H1 (cell line): ENCODE results near the gene TAS2R19. TPM values are rescaled to one million over a fixed set of nuclear protein-coding genes. Genes with fewer than 3 reads are reported as not detected.

Experiments
- CTCF ChIA-PET: fragments of 300-600 bp; sonication (Branson Sonifier 250); formaldehyde crosslinking; loops from one replicate; lab custom pipeline; 2021; ENCODE audit not compliant: partially characterized antibody; lab: Charles Lee
- POLR2A ChIA-PET: fragments of 300-600 bp; sonication (Branson Sonifier 250); formaldehyde crosslinking; loops from one replicate; lab custom pipeline; 2021; ENCODE audit warnings: inconsistent platforms; ENCODE audit not compliant: partially characterized antibody; lab: Charles Lee
- DNase-seq, 2 experiments: peaks; one replicate each; pipeline versions ENCODE4 v3.0.0 to v3.0.0-alpha.2; 2010 to 2022; ENCODE audit warnings: low spot score in 2 of 2, low read depth in 1 of 2, mixed read lengths in 1 of 2
- FAIRE-seq: peaks from 2 replicates; lab custom pipeline; 2011; peaks lifted over from hg19 to GRCh38; lab: Jason Lieb, UNC
- H2AFZ ChIP-seq: 2 replicates; pipeline ENCODE4 v1.8.1; 2012; ENCODE audit warnings: low read length, inconsistent platforms
- H2AK5ac ChIP-seq: 2 replicates; pipeline ENCODE4 v1.6.1; 2013; ENCODE audit warnings: low read depth, low read length
- H2BK120ac ChIP-seq: replicated peaks from 2 replicates; pipeline ENCODE3; 2013; ENCODE audit warnings: low read depth, low read length, inconsistent platforms
- H2BK12ac ChIP-seq: 2 replicates; pipeline ENCODE4 v1.6.1; 2013; ENCODE audit warnings: low read depth, low read length
- H2BK15ac ChIP-seq: 2 replicates; pipeline ENCODE4 v1.6.1; 2013; ENCODE audit warnings: low read length
- H2BK20ac ChIP-seq: 2 replicates; pipeline ENCODE4 v1.6.1; 2013; ENCODE audit warnings: low read length
- H2BK5ac ChIP-seq: 2 replicates; pipeline ENCODE4 v1.6.1; 2013; ENCODE audit warnings: low read depth, low read length
- H3K14ac ChIP-seq: 2 replicates; pipeline ENCODE4 v1.6.1; 2013; ENCODE audit warnings: inconsistent platforms; ENCODE audit not compliant: insufficient read length
- H3K18ac ChIP-seq: 2 replicates; pipeline ENCODE4 v1.6.1; 2013; ENCODE audit warnings: low read length; ENCODE audit errors: extremely low read depth
- H3K23ac ChIP-seq: 2 replicates; pipeline ENCODE4 v1.6.1; 2013; ENCODE audit warnings: inconsistent platforms; ENCODE audit not compliant: insufficient read length
- H3K23me2 ChIP-seq: 2 replicates; pipeline ENCODE4 v1.6.1; 2013; ENCODE audit warnings: low read depth, low read length
- H3K27ac ChIP-seq: 2 replicates; pipeline ENCODE4 v1.6.1; 2011; ENCODE audit warnings: low read depth, low read length, inconsistent platforms
- H3K27me3 ChIP-seq, 4 experiments: replicated peaks in 1 of 4; 1 replicate in 1 of 4; 2 replicates in 3 of 4; pipeline versions ENCODE4 v1.6.1 to v1.8.1; 2011 to 2013; ENCODE audit warnings: low read length in 3 of 4, mild to moderate bottlenecking in 3 of 4, inconsistent platforms in 2 of 4, mixed read lengths in 2 of 4, moderate library complexity in 1 of 4; ENCODE audit not compliant: control insufficient read depth in 3 of 4, insufficient read depth in 3 of 4; ENCODE audit errors: extremely low read depth in 1 of 4
- H3K36me3 ChIP-seq, 4 experiments: 2 replicates each; pipeline versions ENCODE4 v1.6.1 to v1.8.1; 2011 to 2013; ENCODE audit warnings: mild to moderate bottlenecking in 4 of 4, low read length in 3 of 4, moderate library complexity in 2 of 4, control low read depth in 1 of 4, inconsistent platforms in 1 of 4; ENCODE audit not compliant: insufficient read depth in 4 of 4, control insufficient read depth in 2 of 4
- H3K4ac ChIP-seq: replicated peaks from 2 replicates; pipeline ENCODE3; 2013; ENCODE audit warnings: low read length, low read depth, mixed read lengths, inconsistent platforms; ENCODE audit not compliant: insufficient read length
- H3K4me1 ChIP-seq, 4 experiments: replicated peaks in 1 of 4; 1 replicate in 1 of 4; 2 replicates in 3 of 4; pipeline versions ENCODE4 v1.6.1 to v1.8.1; 2011 to 2013; ENCODE audit warnings: low read length in 3 of 4, inconsistent platforms in 2 of 4, mixed read lengths in 1 of 4; ENCODE audit not compliant: insufficient read depth in 4 of 4, control insufficient read depth in 3 of 4
- H3K4me2 ChIP-seq, 2 experiments: 2 replicates each; pipeline versions ENCODE4 v1.6.1 to v1.8.1; 2011 to 2013; ENCODE audit warnings: low read depth in 2 of 2, low read length in 2 of 2, control low read depth in 1 of 2, inconsistent platforms in 1 of 2, mild to moderate bottlenecking in 1 of 2; ENCODE audit not compliant: insufficient read depth in 1 of 2
- H3K4me3 ChIP-seq, 4 experiments: fragments of 200-600, 300-600 bp in 1 of 4; sonication (generic), shearing (Covaris generic), sonication (Bioruptor Twin) in 1 of 4; 2 replicates each; pipeline versions ENCODE4 v1.5.1 to v1.8.1; 2011 to 2016; ENCODE audit warnings: low read length in 4 of 4, low read depth in 3 of 4, control low read depth in 2 of 4, inconsistent platforms in 2 of 4, mild to moderate bottlenecking in 2 of 4, mixed read lengths in 1 of 4, moderate library complexity in 1 of 4; ENCODE audit not compliant: insufficient read depth in 2 of 4; ENCODE audit errors: extremely low read depth in 1 of 4
- H3K56ac ChIP-seq: replicated peaks from 2 replicates; pipeline ENCODE3; 2013; ENCODE audit warnings: low read depth, mild to moderate bottlenecking, mixed read lengths, low read length, inconsistent platforms; ENCODE audit not compliant: insufficient read length
- H3K79me1 ChIP-seq: 2 replicates; pipeline ENCODE4 v1.6.1; 2013; ENCODE audit warnings: low read depth, low read length, control low read depth
- H3K79me2 ChIP-seq, 2 experiments: 2 replicates each; pipeline versions ENCODE4 v1.6.1 to v1.8.1; 2012 to 2013; ENCODE audit warnings: low read length in 2 of 2, mild to moderate bottlenecking in 2 of 2, inconsistent platforms in 1 of 2; ENCODE audit not compliant: insufficient read depth in 2 of 2, control insufficient read depth in 1 of 2
- H3K9ac ChIP-seq, 4 experiments: replicated peaks in 1 of 4; 1 replicate in 1 of 4; 2 replicates in 3 of 4; pipeline versions ENCODE4 v1.6.1 to v1.8.1; 2011 to 2013; ENCODE audit warnings: low read depth in 3 of 4, low read length in 3 of 4, control low read depth in 2 of 4, mild to moderate bottlenecking in 2 of 4, moderate library complexity in 2 of 4, inconsistent platforms in 1 of 4; ENCODE audit errors: extremely low read depth in 1 of 4
- H3K9me3 ChIP-seq, 2 experiments: 2 replicates each; pipeline versions ENCODE4 v1.6.1 to v1.8.1; 2012 to 2013; ENCODE audit warnings: mild to moderate bottlenecking in 2 of 2, moderate library complexity in 2 of 2, control low read depth in 1 of 2, inconsistent platforms in 1 of 2, low read depth in 1 of 2, low read length in 1 of 2, mixed read lengths in 1 of 2; ENCODE audit not compliant: insufficient read depth in 2 of 2
- H4K20me1 ChIP-seq, 2 experiments: replicated peaks in 1 of 2; 2 replicates each; pipeline versions ENCODE3 to v1.8.1; 2011 to 2013; ENCODE audit warnings: inconsistent platforms in 2 of 2, low read length in 2 of 2, mild to moderate bottlenecking in 1 of 2; ENCODE audit not compliant: insufficient read depth in 2 of 2, control insufficient read depth in 1 of 2
- H4K5ac ChIP-seq: 2 replicates; pipeline ENCODE4 v1.6.1; 2013; ENCODE audit warnings: low read length, low read depth, mixed read lengths, inconsistent platforms; ENCODE audit not compliant: insufficient read length
- H4K8ac ChIP-seq: 2 replicates; pipeline ENCODE4 v1.8.0; 2013; ENCODE audit warnings: mild to moderate bottlenecking, moderate library complexity, low read length, inconsistent platforms; ENCODE audit not compliant: insufficient read depth; ENCODE audit errors: extremely low read depth
- H4K91ac ChIP-seq: replicated peaks from 2 replicates; pipeline ENCODE3; 2013; ENCODE audit warnings: low read length, mixed read lengths, inconsistent platforms; ENCODE audit not compliant: insufficient read length
- POLR2A ChIP-seq, 2 experiments: IDR thresholded peaks; 1 replicate in 1 of 2; 2 replicates in 1 of 2; pipeline ENCODE4 v1.6.1; 2011; ENCODE audit warnings: low read depth in 2 of 2, low read length in 2 of 2, mild to moderate bottlenecking in 2 of 2; ENCODE audit errors: control extremely low read depth in 1 of 2
- RXRA ChIP-seq: IDR thresholded peaks from 2 replicates; pipeline ENCODE4 v1.6.1; 2011; ENCODE audit warnings: low read depth, mild to moderate bottlenecking, low read length, moderate library complexity; ENCODE audit not compliant: insufficient read depth
- SP1 ChIP-seq: IDR thresholded peaks from 2 replicates; pipeline ENCODE4 v1.6.1; 2011; ENCODE audit warnings: low read depth, low read length
- ZNF274 ChIP-seq: IDR thresholded peaks from 2 replicates; pipeline ENCODE4 v1.7.0; 2012; ENCODE audit warnings: low read length, borderline replicate concordance; ENCODE audit errors: extremely low read depth
- WGBS, 2 experiments: shearing (Covaris generic) in 1 of 2; methylation state at CpG; one replicate each; pipeline versions ENCODE4 v1.1.6 to v1.1.7; 2013 to 2015; ENCODE audit warnings: low lambda C conversion rate in 2 of 2, mixed read lengths in 2 of 2, inconsistent platforms in 1 of 2, low coverage in 1 of 2, missing lambda C conversion rate in 1 of 2; ENCODE audit not compliant: insufficient replicate concordance in 2 of 2, insufficient coverage in 1 of 2, insufficient read length in 1 of 2; ENCODE audit errors: extremely low coverage in 1 of 2, missing lambda C conversion rate in 1 of 2; 5-methylcytosine and 5-hydroxymethylcytosine counted together
- polyA plus RNA-seq, 7 experiments: library from polyadenylated mRNA; depleted of rRNA in 3 of 7; stranded (reverse) in 5 of 7; unstranded in 2 of 7; fragments of >200 nt in 5 of 7; fragments of 200-250 nt in 2 of 7; gene quantifications; 1 replicate in 5 of 7; 2 replicates in 1 of 7; 4 replicates in 1 of 7; pipeline versions ENCODE4 v1.2.1 to v1.2.3, GENCODE V29; 2011 to 2013; ENCODE audit warnings: missing spikeins in 2 of 7, mixed read lengths in 2 of 7
- total RNA-seq: library from RNA; stranded (reverse); fragmentation: NEBNext Ultra II Directional; extraction: Animal tissue kit (Norgen Biotek cat#: 25700); gene quantifications from 2 replicates; pipeline ENCODE4 v1.2.1, GENCODE V29; 2021

TAS2R19 gene
- total and polyA plus RNA-seq, 2 of the 8 experiments (the other 6 are each of a cell fraction or from before 2014, with no cell fraction given) = 0.97 to 0.99 TPM

DNA sequence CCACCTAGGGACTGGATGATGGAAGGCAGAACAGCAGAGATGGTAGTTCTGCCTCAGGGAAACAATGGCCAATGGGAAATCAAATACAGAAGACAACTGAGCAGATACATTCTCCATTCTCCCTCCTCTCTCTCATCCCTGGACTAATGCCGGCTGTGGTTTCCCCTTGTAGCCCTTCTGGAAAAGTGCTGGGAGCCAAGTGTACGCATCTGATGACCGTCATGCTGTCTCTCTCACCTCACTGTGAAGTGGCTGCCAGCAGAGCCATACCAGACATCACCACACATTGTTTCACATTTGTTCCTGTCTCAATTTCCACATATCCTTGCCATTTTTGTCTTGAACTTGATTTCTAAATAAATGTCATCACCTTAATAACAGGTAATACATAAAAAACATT, 36.6 kb upstream of the TAS2R19 start:
- Histone ChIP-seq H3K27ac (no peak overlapping the region), H3K9me3 (peaks cover 0 to 2% of the 10 kb centered on the region in 2 experiments; a peak in 1 of 4 replicates), H3K56ac (no peak overlapping the region), H2BK15ac (no peak overlapping the region), H2BK120ac (no peak overlapping the region), H3K4me2 (no peak overlapping the region), H3K79me2 (no peaks in the 10 kb centered on the region), H2BK20ac (no peak overlapping the region), H2AFZ (no peak overlapping the region), H2BK12ac (no peak overlapping the region), H3K4me3 (no peak overlapping the region), H3K23ac (no peak overlapping the region), H3K4ac (no peak overlapping the region), H3K27me3 (no peaks in the 10 kb centered on the region), H4K8ac (no peak overlapping the region), H3K9ac (no peak overlapping the region), H4K91ac (no peak overlapping the region), H3K79me1 (no peaks in the 10 kb centered on the region; the same call in 1 of the 2 replicates), H4K20me1 (no peaks in the 10 kb centered on the region), H3K18ac (no peak overlapping the region), H3K4me1 (no peaks in the 10 kb centered on the region), H4K5ac (no peak overlapping the region), H3K14ac (no peak overlapping the region), H3K23me2 (no peaks in the 10 kb centered on the region), H3K36me3 (no peaks in the 10 kb centered on the region), H2BK5ac (no peak overlapping the region), H2AK5ac (no peak overlapping the region)
- 78% methylated on average over 3 of the region's 3 CpGs; no CpG with 5 or more reads in 1 of the 2 experiments for WGBS, 2 experiments
- TF ChIP-seq SP1 (no peak), ZNF274 (no peak), POLR2A (IDR thresholded peaks at IDR 0.05; ENCODE audit: control extremely low read depth in 1 of 2, low read depth in 2 of 2, low read length in 2 of 2) (no peak), RXRA (no peak)
- POLR2A ChIA-PET = no interaction called here
- no peak for DNase-seq
- FAIRE-seq = no peak
- CTCF ChIA-PET = no interaction called here
